GM12878 (cell line): ENCODE measurements around the gene GNAZ. TPM values are rescaled to one million over a fixed set of nuclear protein-coding genes. Genes with fewer than 3 reads are reported as not detected.

Source experiments
- ATAC-seq: fragments of 200-7000 bp; cut with Tn5 transposase; 3 replicates; pipeline ENCODE4 v1.9.1; 2020; ENCODE audit warnings: mild to moderate bottlenecking, moderate library complexity
- BruUV-seq: library from RNA; stranded (reverse); fragments of 400-500 nt; replicated peaks from 2 replicates; lab custom pipeline; 2021; lab: Mats Ljungman, UMichigan
- CTCF ChIA-PET: fragments of 300-600 bp; sonication (Branson Sonifier 250); formaldehyde crosslinking; extraction: SDS; loops from one replicate; lab custom pipeline; 2021; ENCODE audit warnings: inconsistent platforms; lab: Yijun Ruan, JAX
- POLR2A ChIA-PET: fragments of 350-600 bp; formaldehyde crosslinking; extraction: SDS; loops from one replicate; lab custom pipeline; 2021; ENCODE audit warnings: inconsistent platforms; lab: Charles Lee
- RAD21 ChIA-PET: fragments of 300-600 bp; sonication (Branson Sonifier 250); formaldehyde crosslinking; loops from one replicate; lab custom pipeline; 2023; ENCODE audit warnings: antibody characterized with exemption; ENCODE audit not compliant: unreplicated experiment; lab: Charles Lee
- SMC1A ChIA-PET: fragments of 300-600 bp; sonication (Branson Sonifier 250); formaldehyde crosslinking; loops from one replicate; lab custom pipeline; 2023; ENCODE audit not compliant: unreplicated experiment, uncharacterized antibody; lab: Charles Lee
- DNase-seq: peaks from one replicate; pipeline ENCODE4 v3.0.0-alpha.2; 2011; ENCODE audit warnings: low read depth, low spot score
- FAIRE-seq: peaks from 3 replicates; lab custom pipeline; 2011; peaks lifted over from hg19 to GRCh38; lab: Jason Lieb, UNC
- H2AFZ ChIP-seq: 2 replicates; pipeline ENCODE4 v1.6.0; 2011; ENCODE audit warnings: low read depth, low read length, control low read depth; ENCODE audit not compliant: control insufficient read depth
- H3K27ac ChIP-seq: 2 replicates; pipeline ENCODE4 v1.5.1; 2011; ENCODE audit warnings: control low read depth; ENCODE audit not compliant: control insufficient read depth, insufficient read depth
- H3K27me3 ChIP-seq, 2 experiments: replicated peaks in 1 of 2; 2 replicates each; pipeline versions ENCODE4 v1.6.0 to v1.6.1; 2011; ENCODE audit warnings: low read length in 1 of 2; ENCODE audit not compliant: control insufficient read depth in 2 of 2, insufficient read depth in 2 of 2
- H3K36me3 ChIP-seq, 2 experiments: 2 replicates each; pipeline ENCODE4 v1.5.1; 2011; ENCODE audit warnings: low read length in 1 of 2; ENCODE audit not compliant: control insufficient read depth in 2 of 2, insufficient read depth in 2 of 2
- H3K4me1 ChIP-seq: 2 replicates; pipeline ENCODE4 v1.6.1; 2011; ENCODE audit warnings: mild to moderate bottlenecking, low read length, moderate library complexity, mixed read lengths; ENCODE audit not compliant: control insufficient read depth, insufficient read depth
- H3K4me2 ChIP-seq: 2 replicates; pipeline ENCODE4 v1.6.0; 2011; ENCODE audit warnings: control low read depth; ENCODE audit not compliant: control insufficient read depth, insufficient read depth
- H3K4me3 ChIP-seq: fragments of 200-600 bp; sonication (generic); 2 replicates; pipeline ENCODE4 v1.5.1; 2016
- H3K79me2 ChIP-seq: 2 replicates; pipeline ENCODE4 v1.6.0; 2011; ENCODE audit warnings: low read length; ENCODE audit not compliant: control insufficient read depth, insufficient read depth
- H3K9ac ChIP-seq: 2 replicates; pipeline ENCODE4 v1.8.0; 2011; ENCODE audit warnings: low read length, control low read depth, mixed read lengths; ENCODE audit not compliant: control insufficient read depth, insufficient read depth
- H3K9me3 ChIP-seq: replicated peaks from 3 replicates; pipeline ENCODE4 v1.5.1; 2011; ENCODE audit warnings: mild to moderate bottlenecking, low read length; ENCODE audit not compliant: control insufficient read depth, insufficient read depth
- H4K20me1 ChIP-seq: 2 replicates; pipeline ENCODE4 v1.6.0; 2011; ENCODE audit not compliant: control insufficient read depth, insufficient read depth
- CUX1 ChIP-seq: IDR thresholded peaks from 2 replicates; pipeline ENCODE4 v1.6.1; 2012; ENCODE audit warnings: improper control_type of control experiment, low read depth, low read length; ENCODE audit not compliant: insufficient replicate concordance
- DPF2 ChIP-seq: fragments of 450-650 bp; IDR thresholded peaks from 2 replicates; pipeline ENCODE4 v1.6.1; 2017; ENCODE audit warnings: mild to moderate bottlenecking
- MAX ChIP-seq: IDR thresholded peaks from 2 replicates; pipeline ENCODE4 v1.6.1; 2012; ENCODE audit warnings: low read depth, low read length, improper control_type of control experiment
- MEF2B ChIP-seq: fragments of 450-650 bp; IDR thresholded peaks from 2 replicates; pipeline ENCODE4 v1.6.1; 2018; ENCODE audit warnings: mild to moderate bottlenecking, moderate library complexity; ENCODE audit not compliant: partially characterized antibody, poor library complexity, severe bottlenecking
- MTA2 ChIP-seq: fragments of 450-650 bp; IDR thresholded peaks from 2 replicates; pipeline ENCODE4 v1.6.1; 2016; ENCODE audit warnings: low read depth, mild to moderate bottlenecking, moderate library complexity
- NFYB ChIP-seq: IDR thresholded peaks from 2 replicates; pipeline ENCODE4 v1.6.1; 2011; ENCODE audit warnings: low read depth, mild to moderate bottlenecking, low read length, improper control_type of control experiment, moderate library complexity; ENCODE audit not compliant: insufficient read depth
- PAX5 ChIP-seq: IDR thresholded peaks from 2 replicates; pipeline ENCODE4 v1.6.1; 2011; ENCODE audit warnings: low read depth, low read length, borderline replicate concordance
- POLR2A ChIP-seq: IDR thresholded peaks from 2 replicates; pipeline ENCODE4 v1.6.1; 2011; ENCODE audit warnings: low read depth, mild to moderate bottlenecking, low read length
- RUNX3 ChIP-seq: IDR thresholded peaks from 2 replicates; pipeline ENCODE4 v1.6.1; 2012; ENCODE audit warnings: low read length, inconsistent platforms
- WGBS: methylation state at CpG from one replicate; pipeline ENCODE4 v1.1.6; 2016; ENCODE audit warnings: low lambda C conversion rate; ENCODE audit not compliant: insufficient replicate concordance, insufficient coverage; ENCODE audit errors: missing lambda C conversion rate; 5-methylcytosine and 5-hydroxymethylcytosine counted together
- in situ Hi-C: fragments of 300-500 bp; cut with MboI; formaldehyde crosslinking; loops from 9 replicates; pipeline ENCODE4 v1.14.3; 2018; ENCODE audit warnings: mixed read lengths
- intact Hi-C: fragments of 100-400 bp; cut with micrococcal nuclease; formaldehyde crosslinking; loops from one replicate; pipeline ENCODE4 v1.14.2; 2022; ENCODE audit not compliant: unreplicated experiment
- polyA plus RNA-seq, 11 experiments: library from polyadenylated mRNA; depleted of rRNA in 4 of 11; unstranded in 6 of 11; stranded (reverse) in 5 of 11; fragments of >200 nt; fragmentation: Nextera tagmentation in 4 of 11; fragmentation: Illumina TruSeq in 1 of 11; extraction: Ambion mirVana in 4 of 11; extraction: Trizol in 1 of 11; gene quantifications; 1 replicate in 1 of 11; 2 replicates in 10 of 11; pipeline versions ENCODE4 v1.2.1 to v1.2.3, GENCODE V29; 2011 to 2016; ENCODE audit warnings: inconsistent platforms in 2 of 11, missing spikeins in 2 of 11, low read depth in 1 of 11
- total RNA-seq, 4 experiments: library from RNA; depleted of rRNA in 3 of 4; stranded (reverse); fragments of >200 nt in 3 of 4; fragmentation: Illumina TruSeq in 1 of 4; extraction: Trizol in 1 of 4; gene quantifications; 2 replicates each; pipeline versions ENCODE4 v1.2.1 to v1.2.3, GENCODE V29; 2013 to 2021

The GNAZ gene
- total and polyA plus RNA-seq, 10 of the 15 experiments (the other 5 are each of a cell fraction or from before 2014, with no cell fraction given), result 0.09 to 1.0 (median 0.44) TPM; not detected in 1

DNA sequence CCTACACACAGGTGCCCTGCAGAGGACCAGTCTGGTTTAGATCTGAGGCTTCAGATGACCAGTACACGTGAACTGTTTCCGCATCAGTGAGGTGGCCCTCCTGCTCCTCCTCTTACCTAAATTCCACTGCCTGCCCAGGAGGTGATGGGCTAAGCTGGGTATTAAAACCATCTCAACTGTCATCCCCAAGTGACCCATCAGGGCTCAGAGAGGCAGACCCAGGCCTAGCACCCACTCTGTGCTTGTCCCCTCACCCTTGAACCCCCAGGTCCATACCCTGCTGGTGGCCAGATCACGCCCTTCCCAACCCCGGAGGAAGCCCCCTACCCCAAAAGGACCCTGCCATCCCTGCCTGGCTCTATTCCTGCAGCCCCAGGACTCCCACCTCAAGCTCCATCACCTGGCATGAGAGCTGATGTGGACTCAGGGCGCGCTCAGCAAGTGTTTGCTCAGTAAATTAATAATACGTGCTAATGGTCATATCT lies 50.1 kb downstream of the GNAZ start:
- RAD21 ChIA-PET, result interaction anchor here (1.4 to 13.5 kb wide), 3 partner anchors 8 to 162 kb away, joined by 3 to 281 read pairs (median 5); no protein-coding TSS in a partner anchor
- in situ Hi-C loops, result loop anchor here (5.0 to 10.0 kb wide), 2 partner anchors 268 to 336 kb away; no protein-coding TSS in a partner anchor
- no peak overlapping the region for H3K4me2 ChIP-seq

More for the DNA sequence above, 50.1 kb downstream of the GNAZ start:
- ATAC-seq (no peak), DNase-seq (no peak), FAIRE-seq (no peak)
- POLR2A ChIA-PET, result interaction anchor here (1.1 to 1.6 kb wide), 2 partner anchors 100 to 160 kb away, joined by 3 to 6 read pairs; no protein-coding TSS in a partner anchor
- no peaks in the 10 kb centered on the region for H3K27me3 ChIP-seq
- TF ChIP-seq POLR2A, result no peak
- TF ChIP-seq CUX1, result no peak
- no peak for TF ChIP-seq RUNX3
- TF ChIP-seq NFYB, result no peak
- no peak for TF ChIP-seq PAX5
- no peak for TF ChIP-seq MTA2
- no peak for TF ChIP-seq DPF2
- TF ChIP-seq MEF2B, result no peak
- TF ChIP-seq MAX, result no peak
- BruUV-seq, result no TSS peak
- CTCF ChIA-PET, result interaction anchor here (0.9 to 13.8 kb wide), 6 partner anchors 8 to 166 kb away, joined by 3 to 211 read pairs (median 4); no protein-coding TSS in a partner anchor
- no peaks in the 10 kb centered on the region for H3K79me2 ChIP-seq
- no peaks in the 10 kb centered on the region for H3K9me3 ChIP-seq
- 74% methylated on average over 7 of the region's 7 CpGs for WGBS
- no peaks in the 10 kb centered on the region for H3K4me1 ChIP-seq
- no peaks in the 10 kb centered on the region for H3K36me3 ChIP-seq
- no peak overlapping the region for H3K27ac ChIP-seq
- H3K4me3 ChIP-seq, result no peak overlapping the region
- H4K20me1 ChIP-seq, result no peaks in the 10 kb centered on the region
- SMC1A ChIA-PET, result interaction anchor here (1.1 to 7.3 kb wide), 4 partner anchors 8 to 164 kb away, joined by 3 to 82 read pairs (median 8); no protein-coding TSS in a partner anchor
- no peak overlapping the region for H2AFZ ChIP-seq
- no peak overlapping the region for H3K9ac ChIP-seq
- intact Hi-C loops, result loop anchor here (10.0 kb wide), 3 partner anchors 276 to 346 kb away; no protein-coding TSS in a partner anchor
